HL-60 (cell line): Measurements from ENCODE around the gene TDRD3.

Experiments
- GABPA ChIP-seq: IDR thresholded peaks from 2 replicates; pipeline ENCODE4 v1.6.1; 2012; ENCODE audit warnings: low read depth
- TF ChIP-seq, protein P1 (sequence below): IDR thresholded peaks from one replicate; pipeline ENCODE4 v1.5.1; 2011; ENCODE audit warnings: low read length, control low read depth, inconsistent platforms; ENCODE audit not compliant: insufficient read depth

- TF ChIP-seq, protein P1, sequence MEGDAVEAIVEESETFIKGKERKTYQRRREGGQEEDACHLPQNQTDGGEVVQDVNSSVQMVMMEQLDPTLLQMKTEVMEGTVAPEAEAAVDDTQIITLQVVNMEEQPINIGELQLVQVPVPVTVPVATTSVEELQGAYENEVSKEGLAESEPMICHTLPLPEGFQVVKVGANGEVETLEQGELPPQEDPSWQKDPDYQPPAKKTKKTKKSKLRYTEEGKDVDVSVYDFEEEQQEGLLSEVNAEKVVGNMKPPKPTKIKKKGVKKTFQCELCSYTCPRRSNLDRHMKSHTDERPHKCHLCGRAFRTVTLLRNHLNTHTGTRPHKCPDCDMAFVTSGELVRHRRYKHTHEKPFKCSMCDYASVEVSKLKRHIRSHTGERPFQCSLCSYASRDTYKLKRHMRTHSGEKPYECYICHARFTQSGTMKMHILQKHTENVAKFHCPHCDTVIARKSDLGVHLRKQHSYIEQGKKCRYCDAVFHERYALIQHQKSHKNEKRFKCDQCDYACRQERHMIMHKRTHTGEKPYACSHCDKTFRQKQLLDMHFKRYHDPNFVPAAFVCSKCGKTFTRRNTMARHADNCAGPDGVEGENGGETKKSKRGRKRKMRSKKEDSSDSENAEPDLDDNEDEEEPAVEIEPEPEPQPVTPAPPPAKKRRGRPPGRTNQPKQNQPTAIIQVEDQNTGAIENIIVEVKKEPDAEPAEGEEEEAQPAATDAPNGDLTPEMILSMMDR, result no peak
- no peak for TF ChIP-seq GABPA
These were observed 38.8 kb downstream of the TDRD3 start for GRCh38 chr13:60435762-60436374.
